B cell (primary cell): ENCODE measurements around the gene DAD1. TPM values are rescaled to one million over a fixed set of nuclear protein-coding genes. Genes with fewer than 3 reads are reported as not detected.

ENCODE experiments used
- ATAC-seq: fragments of 200-7000 bp; cut with Tn5 transposase; one replicate; pipeline ENCODE4 v1.10.0; 2021; ENCODE audit warnings: low read depth, mild to moderate bottlenecking, moderate number of reproducible peaks, moderate library complexity
- CTCF ChIA-PET: fragments of 350-600 bp; sonication (Branson Sonifier 250); formaldehyde crosslinking; loops from one replicate; lab custom pipeline; 2021; ENCODE audit warnings: antibody characterized with exemption, inconsistent platforms; lab: Charles Lee
- POLR2A ChIA-PET: fragments of 350-600 bp; sonication (Branson Sonifier 250); formaldehyde crosslinking; loops from one replicate; lab custom pipeline; 2021; ENCODE audit warnings: antibody characterized with exemption; lab: Charles Lee
- DNase-seq: peaks from one replicate; pipeline ENCODE4 v3.0.0; 2013
- H2AFZ ChIP-seq: 2 replicates; pipeline ENCODE4 v1.6.1; 2012; ENCODE audit warnings: mild to moderate bottlenecking, low read depth, low read length; ENCODE audit not compliant: insufficient read depth, poor library complexity, severe bottlenecking
- H3K27ac ChIP-seq, 2 donors: 1 replicate in 1 of 2; 2 replicates in 1 of 2; pipeline ENCODE4 v1.5.1; 2012 to 2013; ENCODE audit warnings: low read length in 2 of 2, mild to moderate bottlenecking in 2 of 2, moderate library complexity in 1 of 2
- H3K27me3 ChIP-seq, 4 experiments: fragments of 200-600 bp in 1 of 4; sonication (generic) in 1 of 4; replicated peaks in 1 of 4; 1 replicate in 2 of 4; 2 replicates in 2 of 4; pipeline versions ENCODE4 v1.6.1 to v1.7.0; 2013 to 2016; ENCODE audit warnings: low read length in 3 of 4, mild to moderate bottlenecking in 2 of 4, mixed read lengths in 1 of 4, moderate library complexity in 1 of 4; ENCODE audit not compliant: insufficient read depth in 4 of 4, control insufficient read depth in 3 of 4; ENCODE audit errors: control extremely low read depth in 1 of 4
- H3K36me3 ChIP-seq, 2 experiments: replicated peaks in 1 of 2; 1 replicate in 1 of 2; 2 replicates in 1 of 2; pipeline versions ENCODE4 v1.6.1 to v1.7.1; 2013; ENCODE audit warnings: low read length in 1 of 2; ENCODE audit not compliant: insufficient read depth in 2 of 2, control insufficient read depth in 1 of 2; ENCODE audit errors: control extremely low read depth in 1 of 2, extremely low read depth in 1 of 2
- H3K4me1 ChIP-seq, 2 donors: fragments of 200-600 bp in 1 of 2; sonication (generic) in 1 of 2; 1 replicate in 1 of 2; 2 replicates in 1 of 2; pipeline versions ENCODE4 v1.5.1 to v1.6.1; 2013 to 2017; ENCODE audit warnings: low read length in 2 of 2; ENCODE audit not compliant: control insufficient read depth in 2 of 2, insufficient read depth in 2 of 2
- H3K4me2 ChIP-seq: replicated peaks from 2 replicates; pipeline ENCODE3; 2012; ENCODE audit warnings: mild to moderate bottlenecking, low read depth, low read length; ENCODE audit not compliant: poor library complexity, severe bottlenecking
- H3K4me3 ChIP-seq, 5 experiments: fragments of 200-600 bp in 1 of 5; sonication (generic) in 1 of 5; 1 replicate in 3 of 5; 2 replicates in 2 of 5; pipeline versions ENCODE4 v1.5.1 to v1.7.0; 2011 to 2016; ENCODE audit warnings: low read length in 4 of 5, mild to moderate bottlenecking in 4 of 5, low read depth in 2 of 5, control low read depth in 1 of 5, moderate library complexity in 1 of 5; ENCODE audit not compliant: insufficient read depth in 1 of 5; ENCODE audit errors: control extremely low read depth in 1 of 5, extremely low read depth in 1 of 5
- H3K79me2 ChIP-seq: fragments of 200-600 bp; sonication (generic); one replicate; pipeline ENCODE4 v1.6.0; 2016; ENCODE audit warnings: low read length; ENCODE audit not compliant: control insufficient read depth, insufficient read depth
- H3K9ac ChIP-seq: fragments of 200-600 bp; sonication (generic); 2 replicates; pipeline ENCODE4 v1.6.1; 2017; ENCODE audit warnings: mild to moderate bottlenecking, low read length, moderate library complexity
- H3K9me3 ChIP-seq, 3 donors: one replicate each; pipeline versions ENCODE4 v1.6.1 to v1.7.1; 2013; ENCODE audit warnings: low read length in 2 of 3; ENCODE audit not compliant: control insufficient read depth in 2 of 3, insufficient read depth in 1 of 3; ENCODE audit errors: control extremely low read depth in 1 of 3
- H4K20me1 ChIP-seq: 2 replicates; pipeline ENCODE4 v1.6.0; 2012; ENCODE audit warnings: mild to moderate bottlenecking, low read length; ENCODE audit not compliant: insufficient read depth, control insufficient read depth, poor library complexity, severe bottlenecking
- H3K27ac Mint-ChIP-seq: one replicate; pipeline ENCODE4 v1.8.0; 2021; ENCODE audit warnings: mixed read lengths
- H3K27me3 Mint-ChIP-seq: one replicate; pipeline ENCODE4 v1.8.0; 2021; ENCODE audit warnings: mixed read lengths
- H3K4me1 Mint-ChIP-seq: one replicate; pipeline ENCODE4 v1.8.0; 2021; ENCODE audit warnings: mixed read lengths
- H3K4me3 Mint-ChIP-seq: one replicate; pipeline ENCODE4 v1.8.0; 2021; ENCODE audit warnings: mixed read lengths
- H3K9me3 Mint-ChIP-seq: one replicate; pipeline ENCODE4 v1.8.0; 2022; ENCODE audit warnings: mixed read lengths; ENCODE audit not compliant: insufficient read depth
- CTCF ChIP-seq: fragments of 200-600 bp; IDR thresholded peaks from one replicate; pipeline ENCODE4 v1.8.0; 2022; ENCODE audit warnings: antibody characterized with exemption, mild to moderate bottlenecking
- EZH2 ChIP-seq: IDR thresholded peaks from 2 replicates; pipeline ENCODE4 v1.6.1; 2012; ENCODE audit warnings: borderline replicate concordance, low read depth, mild to moderate bottlenecking, moderate library complexity, low read length; ENCODE audit not compliant: insufficient read depth, poor library complexity, severe bottlenecking
- WGBS: methylation state at CpG from one replicate; pipeline ENCODE4 v1.1.5; 2013; ENCODE audit warnings: missing lambda C conversion rate; ENCODE audit not compliant: insufficient coverage; 5-methylcytosine and 5-hydroxymethylcytosine counted together
- intact Hi-C: fragments of 100-400 bp; cut with micrococcal nuclease; formaldehyde crosslinking; loops from one replicate; pipeline ENCODE4 v1.10.0; 2022
- polyA plus RNA-seq: library from polyadenylated mRNA; depleted of rRNA; stranded (reverse); fragments of >200 nt; gene quantifications from 2 replicates; pipeline ENCODE4 v1.2.3, GENCODE V29; 2012
- total RNA-seq, 2 donors: library from RNA; stranded (reverse); fragments of 120-200 nt in 1 of 2; gene quantifications; 1 replicate in 1 of 2; 2 replicates in 1 of 2; pipeline versions ENCODE4 v1.2.3 to v1.2.4, GENCODE V29; 2013 to 2022

Gene DAD1
- total and polyA plus RNA-seq, 2 donors (not counting 1 experiment from before 2014, with no cell fraction given), result 77.4 to 114 TPM

- H4K20me1 ChIP-seq, result no peaks in the 10 kb centered on the region
- WGBS, result 67% methylated on average over 1 of the region's 3 CpGs
- ATAC-seq (no peak), DNase-seq (no peak)
- H3K79me2 ChIP-seq, result peaks cover 18% of the 10 kb centered on the region
- H3K4me1 ChIP-seq, result peaks cover 15 to 22% of the 10 kb centered on the region in 2 donors
- peak overlapping the region in 3 of 5 experiments; percentile 90 to 97 (median 92) for H3K4me3 ChIP-seq
- H3K4me3 Mint-ChIP-seq, result peak overlapping the region; percentile 98
- no peak overlapping the region for H3K27ac ChIP-seq
- TF ChIP-seq EZH2 (no peak), CTCF (no peak)
- no peak overlapping the region for H2AFZ ChIP-seq
- H3K27me3 ChIP-seq, result no peaks in the 10 kb centered on the region
- H3K27me3 Mint-ChIP-seq, result no peaks in the 10 kb centered on the region
- POLR2A ChIA-PET, result interaction anchor here (1.8 kb wide), 1 partner anchor 10 kb away, joined by 13 read pairs; the partner anchor contains the start of gene DAD1
- H3K27ac Mint-ChIP-seq, result peak overlapping the region; percentile 53
- no peaks in the 10 kb centered on the region for H3K9me3 ChIP-seq
- intact Hi-C loops, result loop anchor here (5.0 kb wide), 1 partner anchor 253 kb away; no protein-coding TSS in a partner anchor
- H3K4me1 Mint-ChIP-seq, result peaks cover 28% of the 10 kb centered on the region
- no peaks in the 10 kb centered on the region for H3K9me3 Mint-ChIP-seq
- H3K9ac ChIP-seq, result no peak overlapping the region
- CTCF ChIA-PET, result interaction anchor here (0.6 to 5.3 kb wide), 8 partner anchors 10 to 1629 kb away, joined by 3 to 28 read pairs (median 6); partner anchors contain the start of genes DAD1 and LRP10
- H3K4me2 ChIP-seq, result peak overlapping the region; percentile 83
- peaks cover 0 to 29% of the 10 kb centered on the region in 2 experiments for H3K36me3 ChIP-seq
Observed at GRCh38 chr14:22599349-22599748, 10.3 kb upstream of the DAD1 start.

- peak overlapping the region; percentile 98 for H3K4me3 Mint-ChIP-seq
- ChIA-PET POLR2A (interaction anchor here (0.6 to 1.8 kb wide), 3 partner anchors 10 to 293 kb away, joined by 3 to 13 read pairs (median 5); partner anchors contain the start of gene DAD1), CTCF (interaction anchor here (0.6 to 5.3 kb wide), 9 partner anchors 9 to 1628 kb away, joined by 3 to 28 read pairs (median 6); partner anchors contain the start of genes DAD1 and LRP10)
- Histone ChIP-seq H3K27ac (peak overlapping the region; percentile 46 to 76), H3K4me1 (peaks cover 15 to 22% of the 10 kb centered on the region in 2 donors), H4K20me1 (no peaks in the 10 kb centered on the region), H2AFZ (peak overlapping the region; percentile 94), H3K36me3 (peaks cover 0 to 27% of the 10 kb centered on the region in 2 experiments), H3K9ac (peak overlapping the region; percentile 92), H3K4me2 (peak overlapping the region; percentile 83), H3K79me2 (peaks cover 18% of the 10 kb centered on the region), H3K27me3 (no peaks in the 10 kb centered on the region), H3K9me3 (no peaks in the 10 kb centered on the region), H3K4me3 (peak overlapping the region; percentile 90 to 97 (median 92))
- TF ChIP-seq CTCF (no peak), EZH2 (no peak)
- no peaks in the 10 kb centered on the region for H3K9me3 Mint-ChIP-seq
- peaks cover 3% of the 10 kb centered on the region for H3K27me3 Mint-ChIP-seq
- peaks cover 28% of the 10 kb centered on the region for H3K4me1 Mint-ChIP-seq
- peak; percentile 16 for ATAC-seq
- peak; percentile 35 for DNase-seq
- peak overlapping the region; percentile 96 for H3K27ac Mint-ChIP-seq
- 7% methylated on average over 3 of the region's 5 CpGs for WGBS
- intact Hi-C loops, result loop anchor here (1.0 to 5.0 kb wide), 2 partner anchors 10 to 253 kb away; partner anchors contain the start of gene DAD1
Observed at GRCh38 chr14:22598896-22599244, 9.8 kb upstream of the DAD1 start.
